Caco-2 (cell line): ENCODE results near the gene SGMS2. TPM values are rescaled to one million over a fixed set of nuclear protein-coding genes. Genes with fewer than 3 reads are reported as not detected.

Experiments
- BruUV-seq: library from RNA; stranded (reverse); fragments of 400-500 nt; replicated peaks from 2 replicates; lab custom pipeline; 2021; lab: Mats Ljungman, UMichigan
- CTCF ChIA-PET: fragments of 300-600 bp; sonication (Branson Sonifier 250); formaldehyde crosslinking; loops from one replicate; lab custom pipeline; 2022; ENCODE audit warnings: antibody characterized with exemption; lab: Charles Lee
- POLR2A ChIA-PET: fragments of 300-600 bp; sonication (Branson Sonifier 250); formaldehyde crosslinking; loops from one replicate; lab custom pipeline; 2022; ENCODE audit warnings: antibody characterized with exemption; lab: Charles Lee
- DNase-seq, 2 experiments: peaks; one replicate each; pipeline versions ENCODE4 v3.0.0 to v3.0.0-alpha.2; 2020 to 2022
- H3K27me3 ChIP-seq: replicated peaks from 2 replicates; pipeline ENCODE4 v1.6.0; 2011; ENCODE audit warnings: low read length; ENCODE audit not compliant: control insufficient read depth, insufficient read depth
- H3K36me3 ChIP-seq: 2 replicates; pipeline ENCODE4 v1.5.1; 2011; ENCODE audit warnings: low read length; ENCODE audit not compliant: control insufficient read depth, insufficient read depth
- H3K4me1 ChIP-seq: fragments of 250-450 bp; sonication (Bioruptor Pico); 2 replicates; pipeline ENCODE4 v1.5.1; 2020; ENCODE audit warnings: mild to moderate bottlenecking
- H3K4me3 ChIP-seq: 2 replicates; pipeline ENCODE4 v1.5.1; 2011; ENCODE audit warnings: low read depth, mild to moderate bottlenecking, control low read depth, low read length
- H3K9me3 ChIP-seq: fragments of 250-450 bp; sonication (Bioruptor Pico); 2 replicates; pipeline ENCODE4 v1.5.1; 2020; ENCODE audit warnings: mild to moderate bottlenecking, moderate library complexity
- H3K27ac Mint-ChIP-seq: one replicate; pipeline ENCODE4 v1.8.0; 2022; ENCODE audit warnings: mixed read lengths; ENCODE audit not compliant: unreplicated experiment
- H3K27me3 Mint-ChIP-seq: one replicate; pipeline ENCODE4 v1.8.0; 2022; ENCODE audit warnings: mixed read lengths; ENCODE audit not compliant: insufficient read depth, unreplicated experiment
- H3K36me3 Mint-ChIP-seq: one replicate; pipeline ENCODE4 v1.8.0; 2022; ENCODE audit warnings: mild to moderate bottlenecking, mixed read lengths; ENCODE audit not compliant: insufficient read depth, unreplicated experiment
- H3K4me1 Mint-ChIP-seq: one replicate; pipeline ENCODE4 v1.8.0; 2022; ENCODE audit warnings: low read depth, mixed read lengths; ENCODE audit not compliant: unreplicated experiment
- H3K4me3 Mint-ChIP-seq: one replicate; pipeline ENCODE4 v1.8.0; 2022; ENCODE audit warnings: mild to moderate bottlenecking, moderate library complexity, mixed read lengths; ENCODE audit not compliant: unreplicated experiment
- H3K9me3 Mint-ChIP-seq: one replicate; pipeline ENCODE4 v1.8.0; 2022; ENCODE audit warnings: mixed read lengths; ENCODE audit not compliant: unreplicated experiment
- intact Hi-C: fragments of 100-400 bp; cut with micrococcal nuclease; formaldehyde crosslinking; loops from one replicate; pipeline ENCODE4 v1.10.0; 2022; ENCODE audit not compliant: unreplicated experiment
- total RNA-seq: library from RNA; stranded (reverse); gene quantifications from 2 replicates; pipeline ENCODE4 v1.2.3, GENCODE V29; 2022
- TF ChIP-seq, protein P1 (sequence below), 2 experiments: fragments of 200-600 bp in 1 of 2; IDR thresholded peaks; 1 replicate in 1 of 2; 2 replicates in 1 of 2; pipeline versions ENCODE4 v1.5.1 to v1.8.0; 2011 to 2022; ENCODE audit warnings: antibody characterized with exemption in 1 of 2, control low read depth in 1 of 2, inconsistent platforms in 1 of 2, low read depth in 1 of 2, low read length in 1 of 2, mild to moderate bottlenecking in 1 of 2, moderate library complexity in 1 of 2; ENCODE audit not compliant: insufficient read depth in 1 of 2, severe bottlenecking in 1 of 2, unreplicated experiment in 1 of 2

Gene SGMS2
- total RNA-seq, 1 experiment from 2014 or later, result 3.4 TPM

- BruUV-seq, result no TSS peak
- H3K4me3 Mint-ChIP-seq, result peak within 1 kb of the TSS; percentile 85
Observed at GRCh38 chr4:107930821-107931774, 106.4 kb downstream of the SGMS2 start, which contains the start of gene CYP2U1. Gene CYP2U1, plus strand, starts transcription at chr4:107931549. Its CDS starts 95 bp downstream, at chr4:107931644.

GRCh38 chr4:107931775-107932321, 107.1 kb downstream of the SGMS2 start:
- H3K9me3 Mint-ChIP-seq, result no peaks in the 10 kb centered on the region
- peaks cover 8% of the 10 kb centered on the region for H3K27me3 Mint-ChIP-seq
- intact Hi-C loops, result loop anchor here (5.0 kb wide), 1 partner anchor 55 kb away; the partner anchor contains the start of gene HADH
- Histone ChIP-seq H3K27me3 (no peaks in the 10 kb centered on the region), H3K36me3 (no peaks in the 10 kb centered on the region), H3K4me1 (0 out of 2 replicates have a peak, but pooled peaks cover 3% of the 10 kb centered on the region), H3K9me3 (no peaks in the 10 kb centered on the region), H3K4me3 (peak overlapping the region; percentile 52)
- ChIA-PET POLR2A (interaction anchor here (0.6 kb wide), 1 partner anchor 248 kb away, joined by 21 read pairs; no protein-coding TSS in a partner anchor), CTCF (no interaction called here)
- no peak overlapping the region for H3K27ac Mint-ChIP-seq
- peak in 1 of 2 experiments; percentile 31 for DNase-seq
- peaks cover 14% of the 10 kb centered on the region for H3K4me1 Mint-ChIP-seq
- H3K4me3 Mint-ChIP-seq, result peak overlapping the region; percentile 85
- BruUV-seq, result no TSS peak
- TF ChIP-seq, protein P1, sequence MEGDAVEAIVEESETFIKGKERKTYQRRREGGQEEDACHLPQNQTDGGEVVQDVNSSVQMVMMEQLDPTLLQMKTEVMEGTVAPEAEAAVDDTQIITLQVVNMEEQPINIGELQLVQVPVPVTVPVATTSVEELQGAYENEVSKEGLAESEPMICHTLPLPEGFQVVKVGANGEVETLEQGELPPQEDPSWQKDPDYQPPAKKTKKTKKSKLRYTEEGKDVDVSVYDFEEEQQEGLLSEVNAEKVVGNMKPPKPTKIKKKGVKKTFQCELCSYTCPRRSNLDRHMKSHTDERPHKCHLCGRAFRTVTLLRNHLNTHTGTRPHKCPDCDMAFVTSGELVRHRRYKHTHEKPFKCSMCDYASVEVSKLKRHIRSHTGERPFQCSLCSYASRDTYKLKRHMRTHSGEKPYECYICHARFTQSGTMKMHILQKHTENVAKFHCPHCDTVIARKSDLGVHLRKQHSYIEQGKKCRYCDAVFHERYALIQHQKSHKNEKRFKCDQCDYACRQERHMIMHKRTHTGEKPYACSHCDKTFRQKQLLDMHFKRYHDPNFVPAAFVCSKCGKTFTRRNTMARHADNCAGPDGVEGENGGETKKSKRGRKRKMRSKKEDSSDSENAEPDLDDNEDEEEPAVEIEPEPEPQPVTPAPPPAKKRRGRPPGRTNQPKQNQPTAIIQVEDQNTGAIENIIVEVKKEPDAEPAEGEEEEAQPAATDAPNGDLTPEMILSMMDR (IDR thresholded peaks at IDR 0.05; ENCODE audit: insufficient read depth in 1 of 2, low read depth in 1 of 2, low read length in 1 of 2, severe bottlenecking in 1 of 2, unreplicated experiment in 1 of 2), result no peak
- peaks cover 5% of the 10 kb centered on the region for H3K36me3 Mint-ChIP-seq

More at GRCh38 chr4:107930821-107931774, 106.4 kb downstream of the SGMS2 start, which contains the start of gene CYP2U1:
- no peaks in the 10 kb centered on the region for H3K36me3 ChIP-seq
- TF ChIP-seq, protein P1 (IDR thresholded peaks at IDR 0.05; ENCODE audit: insufficient read depth in 1 of 2, low read depth in 1 of 2, low read length in 1 of 2, severe bottlenecking in 1 of 2, unreplicated experiment in 1 of 2), result no peak
- H3K27me3 Mint-ChIP-seq, result peaks cover 8% of the 10 kb centered on the region
- DNase-seq, result peak; percentile 81 to 86
- no peaks in the 10 kb centered on the region for H3K9me3 Mint-ChIP-seq
- peak within 1 kb of the TSS; percentile 52 for H3K4me3 ChIP-seq
- 0 out of 2 replicates have a peak, but pooled peaks cover 3% of the 10 kb centered on the region for H3K4me1 ChIP-seq
- intact Hi-C loops, result loop anchor here (5.0 kb wide), 1 partner anchor 56 kb away; the partner anchor contains the start of gene HADH
- POLR2A ChIA-PET, result interaction anchor here (0.6 kb wide), 1 partner anchor 249 kb away, joined by 21 read pairs; no protein-coding TSS in a partner anchor
- H3K27ac Mint-ChIP-seq, result no peak within 1 kb of the TSS
- H3K4me1 Mint-ChIP-seq, result peaks cover 14% of the 10 kb centered on the region
- CTCF ChIA-PET, result no interaction called here
- H3K9me3 ChIP-seq, result no peaks in the 10 kb centered on the region
- peaks cover 5% of the 10 kb centered on the region for H3K36me3 Mint-ChIP-seq
- H3K27me3 ChIP-seq, result no peaks in the 10 kb centered on the region

DNA sequence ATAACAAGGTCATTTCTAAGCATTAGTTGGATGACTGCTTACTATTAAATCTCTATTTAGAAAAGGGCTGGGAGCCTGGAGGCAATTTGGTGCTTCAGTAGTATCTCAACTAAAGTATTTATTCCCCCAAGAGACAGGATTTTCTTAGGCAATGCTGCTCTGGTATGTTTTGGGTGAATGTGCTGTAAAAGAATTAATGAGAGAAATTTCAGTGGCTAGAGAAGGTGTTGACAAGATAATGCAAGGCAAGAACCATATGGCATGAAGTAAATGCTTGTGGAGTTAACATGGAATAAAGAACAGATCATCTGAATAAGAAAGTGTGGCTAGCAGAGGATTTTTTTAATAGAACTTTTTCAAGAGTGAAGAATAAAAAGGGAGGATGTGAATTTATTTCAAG, 110.5 kb downstream of the SGMS2 start:
- H3K4me3 Mint-ChIP-seq, result no peak overlapping the region
- CTCF ChIA-PET, result no interaction called here
- no peak for DNase-seq
- no peak overlapping the region for H3K27ac Mint-ChIP-seq
- BruUV-seq, result no TSS peak
- TF ChIP-seq, protein P1 (IDR thresholded peaks at IDR 0.05; ENCODE audit: insufficient read depth in 1 of 2, low read depth in 1 of 2, low read length in 1 of 2, severe bottlenecking in 1 of 2, unreplicated experiment in 1 of 2), result no peak
- peaks cover 9% of the 10 kb centered on the region for H3K27me3 Mint-ChIP-seq
- H3K27me3 ChIP-seq, result no peaks in the 10 kb centered on the region
- intact Hi-C loops, result no loop called here
- 0 out of 2 replicates have a peak, but pooled peaks cover 3% of the 10 kb centered on the region for H3K4me1 ChIP-seq
- no peaks in the 10 kb centered on the region for H3K9me3 ChIP-seq
- H3K4me3 ChIP-seq, result no peak overlapping the region
- no peaks in the 10 kb centered on the region for H3K9me3 Mint-ChIP-seq
- peaks cover 5% of the 10 kb centered on the region for H3K36me3 Mint-ChIP-seq
- POLR2A ChIA-PET, result no interaction called here
- H3K4me1 Mint-ChIP-seq, result peaks cover 14% of the 10 kb centered on the region
- H3K36me3 ChIP-seq, result no peaks in the 10 kb centered on the region
